ENCODE measurements around the gene PROKR2. TPM values are rescaled to one million over a fixed set of nuclear protein-coding genes. Genes with fewer than 3 reads are reported as not detected.

Gene PROKR2
- total RNA-seq, 3 donors from 2014 or later (not counting 1 experiment from before 2014, with no cell fraction given): not detected

- intact Hi-C loops (cut with micrococcal nuclease): no loop called here
- Mint-ChIP-seq H3K36me3 (peaks cover 8% of the 10 kb centered on the region), H3K27ac (no peak overlapping the region), H3K4me1 (peaks cover 0 to 9% of the 10 kb centered on the region in 2 donors), H3K27me3 (ENCODE audit: low read depth in 2 of 2) (peaks cover 14 to 24% of the 10 kb centered on the region in 2 donors), H3K4me3 (no peak overlapping the region), H3K9me3 (peaks cover 7 to 10% of the 10 kb centered on the region in 2 donors)
- Histone ChIP-seq H3K4me1 (ENCODE audit: control insufficient read depth, insufficient read depth, low read length) (no peaks in the 10 kb centered on the region), H3K36me3 (ENCODE audit: control insufficient read depth, insufficient read depth, low read length) (no peaks in the 10 kb centered on the region), H3K4me3 (ENCODE audit: low read length) (no peak overlapping the region), H3K27ac (ENCODE audit: low read length) (no peak overlapping the region), H3K9me3 (ENCODE audit: control insufficient read depth, insufficient read depth, low read length) (peaks cover 5% of the 10 kb centered on the region), H3K27me3 (ENCODE audit: control insufficient read depth, insufficient read depth, low read length) (no peaks in the 10 kb centered on the region)
- no peak for TF ChIP-seq CTCF (IDR thresholded peaks at IDR 0.05)
- no peak for ATAC-seq
- WGBS (ENCODE audit: insufficient coverage): 0% methylated on average over 1 of the region's 2 CpGs
- no peak for DNase-seq
Measured at GRCh38 chr20:5362771-5363170, 46.0 kb upstream of the PROKR2 start.

- ATAC-seq: no peak
- TF ChIP-seq CTCF (IDR thresholded peaks at IDR 0.05): no peak
- Mint-ChIP-seq H3K27me3 (ENCODE audit: low read depth in 2 of 2) (peaks cover 11 to 34% of the 10 kb centered on the region in 2 donors), H3K4me3 (no peak overlapping the region), H3K4me1 (peaks cover 0 to 9% of the 10 kb centered on the region in 2 donors), H3K36me3 (peaks cover 8% of the 10 kb centered on the region), H3K9me3 (peaks cover 5 to 8% of the 10 kb centered on the region in 2 donors), H3K27ac (no peak overlapping the region)
- Histone ChIP-seq H3K4me1 (ENCODE audit: control insufficient read depth, insufficient read depth, low read length) (no peaks in the 10 kb centered on the region), H3K36me3 (ENCODE audit: control insufficient read depth, insufficient read depth, low read length) (no peaks in the 10 kb centered on the region), H3K4me3 (ENCODE audit: low read length) (no peak overlapping the region), H3K9me3 (ENCODE audit: control insufficient read depth, insufficient read depth, low read length) (peaks cover 5% of the 10 kb centered on the region), H3K27me3 (ENCODE audit: control insufficient read depth, insufficient read depth, low read length) (no peaks in the 10 kb centered on the region), H3K27ac (ENCODE audit: low read length) (no peak overlapping the region)
- no peak for DNase-seq
- intact Hi-C loops (cut with micrococcal nuclease): no loop called here
- WGBS (ENCODE audit: insufficient coverage): 31% methylated on average over 2 of the region's 4 CpGs
Measured at GRCh38 chr20:5361176-5361575, 44.4 kb upstream of the PROKR2 start.

- Mint-ChIP-seq H3K4me1 (no peaks in the 10 kb centered on the region), H3K27me3 (ENCODE audit: low read depth in 2 of 2) (peaks cover 7 to 26% of the 10 kb centered on the region in 2 donors), H3K27ac (no peak overlapping the region), H3K4me3 (no peak overlapping the region), H3K9me3 (peaks cover 0 to 3% of the 10 kb centered on the region in 2 donors), H3K36me3 (no peaks in the 10 kb centered on the region)
- DNase-seq: no peak
- Histone ChIP-seq H3K9me3 (ENCODE audit: control insufficient read depth, insufficient read depth, low read length) (no peaks in the 10 kb centered on the region), H3K4me1 (ENCODE audit: control insufficient read depth, insufficient read depth, low read length) (no peaks in the 10 kb centered on the region), H3K4me3 (ENCODE audit: low read length) (no peak overlapping the region), H3K27ac (ENCODE audit: low read length) (no peak overlapping the region), H3K27me3 (ENCODE audit: control insufficient read depth, insufficient read depth, low read length) (no peaks in the 10 kb centered on the region), H3K36me3 (ENCODE audit: control insufficient read depth, insufficient read depth, low read length) (no peaks in the 10 kb centered on the region)
- intact Hi-C loops (cut with micrococcal nuclease): no loop called here
- peak in 1 of 3 donors; percentile 30 for ATAC-seq
- 71% methylated on average over 2 of the region's 2 CpGs for WGBS (ENCODE audit: insufficient coverage)
- no peak for TF ChIP-seq CTCF (IDR thresholded peaks at IDR 0.05)
Measured at GRCh38 chr20:5357946-5358345, 41.2 kb upstream of the PROKR2 start.

GRCh38 chr20:5356941-5357340, 40.2 kb upstream of the PROKR2 start:
- no peak for TF ChIP-seq CTCF (IDR thresholded peaks at IDR 0.05)
- H3K9me3 ChIP-seq (ENCODE audit: control insufficient read depth, insufficient read depth, low read length): no peaks in the 10 kb centered on the region
- H3K27ac Mint-ChIP-seq: no peak overlapping the region
- H3K27ac ChIP-seq (ENCODE audit: low read length): no peak overlapping the region
- no peak overlapping the region for H3K4me3 ChIP-seq (ENCODE audit: low read length)
- no peaks in the 10 kb centered on the region for H3K27me3 ChIP-seq (ENCODE audit: control insufficient read depth, insufficient read depth, low read length)
- H3K36me3 ChIP-seq (ENCODE audit: control insufficient read depth, insufficient read depth, low read length): no peaks in the 10 kb centered on the region
- WGBS (ENCODE audit: insufficient coverage): 83% methylated on average over 4 of the region's 4 CpGs
- H3K4me1 ChIP-seq (ENCODE audit: control insufficient read depth, insufficient read depth, low read length): no peaks in the 10 kb centered on the region
- intact Hi-C loops (cut with micrococcal nuclease): no loop called here
- H3K36me3 Mint-ChIP-seq: no peaks in the 10 kb centered on the region
- no peak overlapping the region for H3K4me3 Mint-ChIP-seq
- ATAC-seq (no peak), DNase-seq (no peak)
- peaks cover 0 to 3% of the 10 kb centered on the region in 2 donors for H3K9me3 Mint-ChIP-seq
- peaks cover 12 to 29% of the 10 kb centered on the region in 2 donors for H3K27me3 Mint-ChIP-seq (ENCODE audit: low read depth in 2 of 2)
- H3K4me1 Mint-ChIP-seq: no peaks in the 10 kb centered on the region
